GM18951 (cell line): ENCODE measurements around the gene NACC2.

Source experiments
- POLR2A ChIP-seq: IDR thresholded peaks from 4 replicates; pipeline ENCODE4 v1.6.1; 2011; ENCODE audit warnings: mild to moderate bottlenecking; ENCODE audit not compliant: insufficient read length, insufficient read depth; ENCODE audit errors: extremely low read depth
- in situ Hi-C: fragments of 300-500 bp; cut with MboI; formaldehyde crosslinking; loops from one replicate; pipeline ENCODE4 v1.12.0; 2022; ENCODE audit warnings: low sequenced_read_pairs, mixed read lengths, inconsistent platforms; ENCODE audit not compliant: unreplicated experiment

Gene NACC2

GRCh38 chr9:135993765-135994500, 101.2 kb downstream of the NACC2 start:
- in situ Hi-C loops: no loop called here

GRCh38 chr9:135993409-135993742, 101.7 kb downstream of the NACC2 start:
- in situ Hi-C loops: no loop called here
- no peak for TF ChIP-seq POLR2A

More at GRCh38 chr9:135993765-135994500, 101.2 kb downstream of the NACC2 start:
- no peak for TF ChIP-seq POLR2A

- TF ChIP-seq POLR2A: peak; percentile 24
- in situ Hi-C loops: no loop called here
Measured at GRCh38 chr9:135992486-135993408, 102.3 kb downstream of the NACC2 start.

GRCh38 chr9:135991771-135992170, 103.3 kb downstream of the NACC2 start:
- no peak for TF ChIP-seq POLR2A
- in situ Hi-C loops: no loop called here

- TF ChIP-seq POLR2A: no peak
Measured at GRCh38 chr9:135990468-135991429, 104.3 kb downstream of the NACC2 start.

GRCh38 chr9:135989722-135990467, 105.2 kb downstream of the NACC2 start:
- in situ Hi-C loops: no loop called here
- TF ChIP-seq POLR2A: no peak

More at GRCh38 chr9:135990468-135991429, 104.3 kb downstream of the NACC2 start:
- in situ Hi-C loops: no loop called here

GRCh38 chr9:135989157-135989556, 105.9 kb downstream of the NACC2 start:
- in situ Hi-C loops: no loop called here
- TF ChIP-seq POLR2A: no peak

GRCh38 chr9:135988493-135988892, 106.6 kb downstream of the NACC2 start:
- in situ Hi-C loops: no loop called here
- TF ChIP-seq POLR2A: no peak

- no peak for TF ChIP-seq POLR2A
- in situ Hi-C loops: no loop called here
Measured at GRCh38 chr9:135987838-135988404, 107.2 kb downstream of the NACC2 start.

- in situ Hi-C loops: no loop called here
- no peak for TF ChIP-seq POLR2A
Measured at GRCh38 chr9:135986605-135987004, 108.5 kb downstream of the NACC2 start.

- no peak for TF ChIP-seq POLR2A
- in situ Hi-C loops: no loop called here
Measured at GRCh38 chr9:135985889-135986288, 109.2 kb downstream of the NACC2 start.

- TF ChIP-seq POLR2A: no peak
- in situ Hi-C loops: no loop called here
Measured at GRCh38 chr9:135985459-135985774, 109.7 kb downstream of the NACC2 start.

GRCh38 chr9:135984072-135984710, 110.9 kb downstream of the NACC2 start:
- TF ChIP-seq POLR2A: no peak
- in situ Hi-C loops: no loop called here
